SW480 (cell line): Measurements from ENCODE around the gene MYO15B.

Experiments
- DNase-seq: peaks from one replicate; pipeline ENCODE4 v3.0.0-alpha.2; 2016; ENCODE audit warnings: low spot score

MYO15B gene

GRCh38 chr17:75603123-75603522 lies 15.5 kb downstream of the MYO15B start:
- no peak for DNase-seq

- peak; percentile 75 for DNase-seq
These were observed 16.6 kb downstream of the MYO15B start for GRCh38 chr17:75604034-75604695.

GRCh38 chr17:75605790-75606189 lies 18.2 kb downstream of the MYO15B start:
- no peak for DNase-seq

GRCh38 chr17:75607086-75607485 lies 19.5 kb downstream of the MYO15B start:
- DNase-seq = no peak

GRCh38 chr17:75610103-75610984 lies 22.7 kb downstream of the MYO15B start:
- DNase-seq = peak; percentile 95

GRCh38 chr17:75611851-75612429 lies 24.3 kb downstream of the MYO15B start:
- DNase-seq = peak; percentile 90

- no peak for DNase-seq
These were observed 25.5 kb downstream of the MYO15B start for GRCh38 chr17:75612906-75613626.

GRCh38 chr17:75614006-75614405 lies 26.4 kb downstream of the MYO15B start:
- no peak for DNase-seq

GRCh38 chr17:75614556-75615270 lies 27.1 kb downstream of the MYO15B start:
- DNase-seq = no peak

GRCh38 chr17:75615301-75615700 lies 27.7 kb downstream of the MYO15B start:
- DNase-seq = no peak

- DNase-seq = no peak
These were observed 29.0 kb downstream of the MYO15B start for GRCh38 chr17:75616521-75617122.

- peak; percentile 85 for DNase-seq
These were observed 29.6 kb downstream of the MYO15B start for GRCh38 chr17:75617218-75617617.

GRCh38 chr17:75617675-75618074 lies 30.1 kb downstream of the MYO15B start:
- DNase-seq = no peak

GRCh38 chr17:75619506-75620431 lies 32.2 kb downstream of the MYO15B start:
- no peak for DNase-seq

GRCh38 chr17:75621489-75621888 lies 33.9 kb downstream of the MYO15B start:
- DNase-seq = no peak

- no peak for DNase-seq
These were observed 34.5 kb downstream of the MYO15B start for GRCh38 chr17:75622076-75622475.

- no peak for DNase-seq
These were observed 35.2 kb downstream of the MYO15B start for GRCh38 chr17:75622771-75623273.

- no peak for DNase-seq
These were observed 35.8 kb downstream of the MYO15B start for GRCh38 chr17:75623386-75623785.

- no peak for DNase-seq
These were observed 36.4 kb downstream of the MYO15B start for GRCh38 chr17:75624021-75624420.
